Limb (tissue), 2 donors: ENCODE results near the gene EEPD1.

Source experiments
- DNase-seq, 2 donors: peaks; one replicate each; pipeline ENCODE4 v3.0.0-alpha.2; 2016; ENCODE audit errors: extremely low spot score in 2 of 2

Gene EEPD1

GRCh38 chr7:36190447-36191291, 37.6 kb downstream of the EEPD1 start:
- DNase-seq: no peak

- no peak for DNase-seq
Observed at GRCh38 chr7:36191292-36191920, 38.4 kb downstream of the EEPD1 start.

- DNase-seq: no peak
Observed at GRCh38 chr7:36192053-36192824, 39.2 kb downstream of the EEPD1 start.

GRCh38 chr7:36192877-36193276, 39.8 kb downstream of the EEPD1 start:
- DNase-seq: no peak

- DNase-seq: no peak
Observed at GRCh38 chr7:36198854-36199266, 45.8 kb downstream of the EEPD1 start.

GRCh38 chr7:36199329-36199728, 46.3 kb downstream of the EEPD1 start:
- no peak for DNase-seq

GRCh38 chr7:36201122-36201723, 48.2 kb downstream of the EEPD1 start:
- DNase-seq: no peak

GRCh38 chr7:36202398-36202797, 49.3 kb downstream of the EEPD1 start:
- DNase-seq: no peak

- DNase-seq: no peak
Observed at GRCh38 chr7:36203071-36203790, 50.2 kb downstream of the EEPD1 start.

GRCh38 chr7:36204044-36204663, 51.1 kb downstream of the EEPD1 start:
- no peak for DNase-seq

- no peak for DNase-seq
Observed at GRCh38 chr7:36204929-36205635, 52.0 kb downstream of the EEPD1 start.

GRCh38 chr7:36205803-36206202, 52.7 kb downstream of the EEPD1 start:
- no peak for DNase-seq

GRCh38 chr7:36207451-36208291, 54.6 kb downstream of the EEPD1 start:
- DNase-seq: no peak

- no peak for DNase-seq
Observed at GRCh38 chr7:36208426-36208825, 55.4 kb downstream of the EEPD1 start.

GRCh38 chr7:36208997-36209813, 56.2 kb downstream of the EEPD1 start:
- DNase-seq: no peak

- no peak for DNase-seq
Observed at GRCh38 chr7:36209814-36210183, 56.7 kb downstream of the EEPD1 start.

- DNase-seq: no peak
Observed at GRCh38 chr7:36210291-36210922, 57.4 kb downstream of the EEPD1 start.
